NCI-H345 treated with DMSO at 0.1 percent for 48 hours (cell line): ENCODE measurements around the gene SLC2A3.
"Not testable (repeated sequence)": the region's sequence is repeated elsewhere in the genome, so short reads cannot be mapped to it uniquely, and the experiment has no call there.

Experiments
- DNase-seq: peaks from one replicate; lab custom pipeline; 2025; ENCODE audit not compliant: unreplicated experiment; lab: John Stamatoyannopoulos, UW

The SLC2A3 gene

GRCh38 chr12:7917392-7918267 lies 18.4 kb downstream of the SLC2A3 start:
- DNase-seq: no peak

GRCh38 chr12:7916936-7917335 lies 19.1 kb downstream of the SLC2A3 start:
- DNase-seq: no peak

- DNase-seq: no peak
Observed at GRCh38 chr12:7915661-7916403, 20.2 kb downstream of the SLC2A3 start.

DNA sequence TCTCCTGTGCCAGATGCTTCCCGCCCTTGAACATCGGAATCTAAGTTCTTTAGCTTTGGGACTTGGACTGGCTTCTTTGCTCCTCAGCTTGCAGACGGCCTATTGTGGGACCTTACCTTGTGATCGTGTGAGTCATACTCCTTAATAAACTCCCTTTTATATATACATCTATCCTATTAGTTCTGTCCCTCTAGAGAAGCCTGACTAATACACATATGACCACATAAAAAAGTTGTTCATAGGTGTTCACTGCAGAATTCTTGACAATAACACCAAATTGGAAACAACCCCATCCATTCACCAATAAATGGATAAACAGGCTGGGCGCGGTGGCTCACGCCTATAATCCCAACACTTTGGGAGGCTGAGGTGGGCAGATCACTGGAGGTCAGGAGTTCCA lies 25.9 kb downstream of the SLC2A3 start:
- not testable (repeated sequence) for DNase-seq

GRCh38 chr12:7907009-7907408 lies 29.0 kb downstream of the SLC2A3 start:
- no peak for DNase-seq

- not testable (repeated sequence) for DNase-seq
Observed at GRCh38 chr12:7906303-7906702, 29.7 kb downstream of the SLC2A3 start.

DNA sequence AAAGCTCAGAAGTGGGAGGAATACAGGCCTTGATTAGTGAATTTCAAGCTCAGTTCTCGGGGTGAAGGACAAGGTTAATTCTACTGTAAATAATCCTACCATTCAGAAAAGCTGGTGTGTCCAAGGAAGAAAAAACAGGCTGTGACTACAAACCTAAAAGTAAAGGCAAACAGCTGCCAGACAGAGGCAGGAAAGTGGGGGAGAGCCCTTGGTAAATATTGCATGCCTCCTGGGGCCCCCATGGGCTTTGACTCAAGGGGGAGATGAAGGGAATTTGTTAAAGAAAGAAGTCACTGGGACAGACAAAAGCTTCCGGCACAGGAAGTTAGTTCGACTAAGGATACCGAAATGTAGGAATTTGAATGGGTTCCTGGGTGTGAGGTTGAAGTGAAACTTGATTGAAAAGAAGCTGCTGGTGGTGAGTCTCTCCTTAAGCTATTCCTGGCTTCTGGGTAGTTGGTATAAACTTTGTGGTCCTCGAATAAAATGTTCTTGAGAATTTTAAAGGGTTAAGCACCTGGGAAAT lies 30.3 kb downstream of the SLC2A3 start:
- not testable (repeated sequence) for DNase-seq

- DNase-seq: no peak
Observed at GRCh38 chr12:7905071-7905470, 30.9 kb downstream of the SLC2A3 start.

GRCh38 chr12:7902416-7902815 lies 33.6 kb downstream of the SLC2A3 start:
- DNase-seq: not testable (repeated sequence)

GRCh38 chr12:7899755-7900154 lies 36.2 kb downstream of the SLC2A3 start:
- no peak for DNase-seq

DNA sequence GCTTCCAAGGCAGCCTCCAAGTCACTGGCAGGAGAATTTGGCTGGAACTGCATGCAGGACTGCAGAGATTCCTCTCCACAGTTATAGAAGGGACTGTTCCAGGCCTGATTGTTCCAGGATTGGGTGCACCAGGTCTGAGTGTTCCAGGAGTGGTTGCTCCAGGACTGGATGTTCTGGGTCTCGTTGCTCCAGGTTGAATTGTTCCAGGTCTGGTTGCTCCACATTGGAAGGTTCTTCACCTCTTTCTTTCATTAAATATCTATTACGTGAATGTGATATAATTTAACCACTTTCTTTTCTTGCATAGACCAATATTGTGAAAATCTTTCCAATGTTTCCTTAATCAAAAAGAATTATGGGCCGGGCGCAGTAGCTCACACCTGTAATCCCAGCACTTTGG lies 39.3 kb downstream of the SLC2A3 start:
- DNase-seq: not testable (repeated sequence)

GRCh38 chr12:7892186-7892980 lies 43.6 kb downstream of the SLC2A3 start:
- DNase-seq: no peak

GRCh38 chr12:7884689-7885088 lies 51.3 kb downstream of the SLC2A3 start:
- DNase-seq: no peak

GRCh38 chr12:7881736-7882120 lies 54.3 kb downstream of the SLC2A3 start:
- not testable (repeated sequence) for DNase-seq

DNA sequence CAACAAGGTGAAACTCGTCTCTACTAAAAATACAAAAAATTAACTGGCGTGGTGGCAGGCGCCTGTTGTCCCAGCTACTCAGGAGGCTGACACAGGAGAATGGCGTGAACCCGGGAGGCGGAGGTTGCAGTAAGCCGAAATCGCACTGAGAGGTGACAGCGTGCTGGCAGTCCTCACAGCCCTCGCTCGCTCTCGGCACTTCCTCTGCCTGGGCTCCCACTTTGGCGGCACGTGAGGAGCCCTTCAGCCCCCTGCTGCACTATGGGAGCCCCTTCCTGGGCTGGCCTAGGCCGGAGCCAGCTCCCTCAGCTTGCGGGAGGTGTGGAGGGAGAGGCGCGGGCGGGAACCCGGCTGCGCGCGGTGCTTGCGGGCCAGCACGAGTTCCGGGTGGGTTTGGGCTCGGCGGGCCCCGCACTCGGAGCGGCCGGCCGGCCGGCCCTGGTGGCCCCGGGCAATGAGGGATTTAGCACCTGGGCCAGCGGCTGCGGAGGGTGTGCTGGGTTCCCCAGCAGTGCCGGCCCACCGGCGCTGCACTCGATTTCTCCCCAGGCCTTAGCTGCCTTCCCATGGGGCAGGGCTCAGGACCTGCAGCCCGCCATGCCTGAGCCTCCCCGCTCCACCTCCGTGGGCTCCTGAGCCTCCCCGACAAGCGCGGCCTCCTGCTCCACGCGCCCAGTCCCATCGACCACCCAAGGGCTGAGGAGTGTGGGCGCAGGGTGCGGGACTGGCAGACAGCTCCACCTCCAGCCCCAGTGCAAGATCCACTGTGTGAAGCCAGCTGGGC lies 54.8 kb downstream of the SLC2A3 start:
- not testable (repeated sequence) for DNase-seq

DNA sequence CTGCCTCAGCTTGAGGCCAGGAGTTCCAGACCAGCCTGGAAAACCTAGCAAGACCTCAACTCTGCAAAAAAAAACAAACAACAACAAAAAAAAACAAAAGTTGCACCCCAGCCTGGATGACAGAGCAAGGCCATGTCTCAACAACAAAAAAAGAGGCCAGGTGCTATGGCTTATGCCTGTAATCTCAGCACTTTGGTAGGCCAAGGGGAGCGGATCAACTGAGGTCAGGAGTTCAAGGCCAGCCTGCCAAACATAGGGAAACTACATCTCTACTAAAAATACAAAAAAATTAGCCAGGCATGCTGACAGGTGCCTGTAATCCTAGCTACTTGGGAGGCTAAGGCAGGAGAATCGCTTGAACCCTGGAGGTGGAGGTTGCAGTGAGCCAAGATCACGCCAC lies 56.7 kb downstream of the SLC2A3 start:
- no peak for DNase-seq

GRCh38 chr12:7877420-7877819 lies 58.6 kb downstream of the SLC2A3 start:
- no peak for DNase-seq

DNA sequence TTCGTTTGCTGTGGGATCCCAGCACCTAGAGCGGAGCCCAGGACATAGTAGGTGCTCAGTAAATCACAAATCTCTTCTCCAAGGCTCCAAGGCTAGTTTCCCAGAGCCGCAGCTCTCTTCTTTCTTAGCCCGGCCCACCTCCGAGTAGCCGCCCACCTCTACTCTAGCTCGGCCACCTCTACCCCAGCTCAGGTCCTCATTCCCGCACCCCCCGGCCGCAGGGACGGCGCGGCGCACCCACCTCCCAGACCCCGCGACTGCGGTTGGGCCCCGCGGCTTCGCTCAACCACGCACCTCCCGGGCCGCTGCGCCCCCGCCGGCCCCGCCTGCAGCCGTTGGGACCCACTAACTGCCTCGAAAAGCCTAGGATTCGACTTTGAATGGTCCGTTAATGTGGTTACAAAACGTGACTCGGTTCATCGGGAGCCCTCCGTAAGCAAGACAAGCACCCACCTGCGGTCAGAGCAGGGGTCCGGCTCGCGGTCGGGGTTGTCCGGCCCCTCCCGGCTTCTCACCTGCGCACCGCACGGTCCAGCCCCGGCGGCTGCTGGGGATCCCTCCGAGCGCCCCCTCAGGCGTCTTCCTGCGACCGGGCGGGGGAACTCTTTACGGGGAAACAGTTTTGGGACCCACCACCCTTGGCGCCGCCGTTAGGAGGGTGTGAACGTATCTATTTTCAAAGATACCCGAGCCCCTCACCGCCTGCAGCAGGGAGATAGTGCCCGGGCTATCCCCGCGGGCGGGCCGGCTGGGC lies 63.2 kb downstream of the SLC2A3 start, which contains the start of gene SLC2A14:
SLC2A14 (minus strand) TSS at position 350 of the 754 bp plus-strand sequence. CDS start 3,035 bp downstream, outside the sequence.
- no peak for DNase-seq

DNA sequence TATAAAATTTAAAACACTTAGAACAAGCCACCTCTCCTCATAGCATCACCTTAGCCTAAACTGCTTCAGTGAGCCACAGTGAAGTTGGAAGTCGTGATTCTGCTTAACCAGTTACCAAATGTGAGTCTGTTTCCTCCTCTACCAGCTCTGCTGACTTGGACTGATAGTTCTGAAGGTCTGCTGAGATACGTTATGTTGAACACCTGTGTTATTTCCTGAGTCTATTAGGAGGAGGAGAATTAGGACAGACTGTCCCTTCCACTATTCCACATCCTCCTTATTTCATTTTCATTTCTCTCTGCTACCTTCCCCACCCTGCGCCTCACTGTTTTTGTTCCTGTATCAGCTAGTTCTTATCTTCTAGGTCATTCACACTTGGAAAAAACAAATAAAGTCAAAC lies 65.7 kb downstream of the SLC2A3 start:
- DNase-seq: no peak
